ENCODE results near the gene RASAL2. TPM values are rescaled to one million over a fixed set of nuclear protein-coding genes. Genes with fewer than 3 reads are reported as not detected.

Gene RASAL2
- total and polyA plus RNA-seq, 2 of the 4 experiments (the other 2 are of a cell fraction), result 13.1 to 20.6 TPM

DNA sequence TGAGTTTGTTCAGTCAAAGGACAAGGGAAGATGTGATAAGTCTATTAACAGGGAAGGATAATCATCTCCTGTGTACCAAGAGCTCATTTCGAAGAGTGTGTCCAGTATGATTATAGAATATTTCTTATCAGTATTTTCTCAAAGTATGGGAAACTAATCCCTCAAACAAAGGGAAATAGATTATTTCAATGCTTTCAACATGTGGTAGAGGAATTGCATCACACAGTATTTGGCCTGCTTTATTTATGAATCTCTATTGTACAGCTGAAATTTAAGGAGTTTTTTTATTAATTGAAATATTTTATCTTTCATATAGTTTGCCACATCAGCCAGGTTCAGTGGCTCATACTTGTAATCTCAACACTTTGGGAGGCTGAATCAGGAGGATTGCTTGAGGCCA, 251.9 kb downstream of the RASAL2 start:
- H3K4me3 ChIP-seq (ENCODE audit: insufficient read depth, low read depth, low read length), result no peak overlapping the region
- intact Hi-C loops (cut with micrococcal nuclease) (no loop called here), in situ Hi-C loops (cut with MboI; ENCODE audit: low sequenced_read_pairs) (no loop called here), dilution Hi-C loops (cut with HindIII; ENCODE audit: low sequenced_read_pairs, unreplicated experiment) (no loop called here)
- no peak overlapping the region for H3K9ac ChIP-seq (ENCODE audit: low read depth, low read length)
- peak overlapping the region in 1 of 2 experiments; percentile 61; a peak in 2 of 4 replicates for H4K8ac ChIP-seq (ENCODE audit: low read depth in 2 of 2, low read length in 2 of 2)
- H3K79me1 ChIP-seq (ENCODE audit: low read depth in 1 of 2, low read length in 2 of 2), result peaks cover 11 to 32% of the 10 kb centered on the region in 2 experiments; a peak in 3 of 4 replicates
- ChIA-PET POLR2A (ENCODE audit: unreplicated experiment) (no interaction called here), CTCF (interaction anchor here (0.5 to 0.7 kb wide), 4 partner anchors 34 to 89 kb away, joined by 3 read pairs; no protein-coding TSS in a partner anchor)
- peak overlapping the region; percentile 57 for H2BK5ac ChIP-seq (ENCODE audit: low read depth, low read length, poor library complexity, severe bottlenecking)
- H3K27ac ChIP-seq (ENCODE audit: insufficient read depth, low read length), result no peak overlapping the region; the same call in 1 of the 2 replicates
- DNase-seq (no peak), ATAC-seq (ENCODE audit: low read depth) (no peak)
- peak overlapping the region; percentile 65; the same call in 1 of the 2 replicates for H2BK20ac ChIP-seq (ENCODE audit: low read depth, low read length)
- no peaks in the 10 kb centered on the region for H3K27me3 ChIP-seq (ENCODE audit: control insufficient read depth, insufficient read depth, low read length)
- H2AK9ac ChIP-seq (replicated peaks; ENCODE audit: low read depth, low read length, poor library complexity), result no peak overlapping the region
- H4K5ac ChIP-seq (ENCODE audit: low read depth, low read length), result peak overlapping the region; percentile 9
- peak overlapping the region; percentile 50; the same call in 1 of the 2 replicates for H2BK120ac ChIP-seq (ENCODE audit: low read depth, low read length)
- no peaks in the 10 kb centered on the region for H3K9me3 ChIP-seq (ENCODE audit: control insufficient read depth, insufficient read depth, low read length)
- peak overlapping the region; percentile 27 for H2AK5ac ChIP-seq (ENCODE audit: low read depth, low read length)
- H3K4me1 ChIP-seq (ENCODE audit: control insufficient read depth, insufficient read depth, low read length), result peaks cover 10% of the 10 kb centered on the region
- H3K4ac ChIP-seq (ENCODE audit: low read depth, low read length), result peak overlapping the region; percentile 50; the same call in 1 of the 2 replicates
- no peaks in the 10 kb centered on the region for H4K20me1 ChIP-seq (ENCODE audit: insufficient read depth, low read length)
- H3K18ac ChIP-seq (ENCODE audit: low read depth, low read length), result peak overlapping the region; percentile 20; the same call in 1 of the 2 replicates
- H3K36me3 ChIP-seq (ENCODE audit: control insufficient read depth, insufficient read depth, low read length), result no peaks in the 10 kb centered on the region
- BruUV-seq (replicated peaks), result no TSS peak
- TF ChIP-seq CEBPB (IDR thresholded peaks at IDR 0.05; ENCODE audit: low read depth, low read length) (peak; percentile 79), MAFK (IDR thresholded peaks at IDR 0.05; ENCODE audit: low read depth, low read length) (no peak)
- no CpG with 5 or more reads among the region's 1 CpG for WGBS, 2 experiments (ENCODE audit: extremely low coverage in 2 of 2, insufficient read length in 1 of 2)
- H3K14ac ChIP-seq (replicated peaks; ENCODE audit: low read depth, low read length), result peak overlapping the region; percentile 86; the same call in 1 of the 2 replicates
- H2AFZ ChIP-seq (replicated peaks; ENCODE audit: low read length, poor library complexity), result no peak overlapping the region
- H3K9me1 ChIP-seq (ENCODE audit: insufficient read depth, low read length), result peaks cover 8% of the 10 kb centered on the region; the same call in 1 of the 2 replicates
- H3K23ac ChIP-seq (ENCODE audit: low read depth, low read length), result no peak overlapping the region; the same call in 1 of the 2 replicates
- H2BK15ac ChIP-seq (ENCODE audit: low read depth, low read length), result no peak overlapping the region
- peak overlapping the region; percentile 46; the same call in 1 of the 2 replicates for H4K91ac ChIP-seq (ENCODE audit: insufficient read depth, low read depth, low read length)
- no peak overlapping the region for H3K56ac ChIP-seq (ENCODE audit: extremely low read depth, insufficient read depth, low read length)
- H3K4me2 ChIP-seq (ENCODE audit: low read depth, low read length), result no peak overlapping the region
